ENCODE results near the gene GRM4.

DNA sequence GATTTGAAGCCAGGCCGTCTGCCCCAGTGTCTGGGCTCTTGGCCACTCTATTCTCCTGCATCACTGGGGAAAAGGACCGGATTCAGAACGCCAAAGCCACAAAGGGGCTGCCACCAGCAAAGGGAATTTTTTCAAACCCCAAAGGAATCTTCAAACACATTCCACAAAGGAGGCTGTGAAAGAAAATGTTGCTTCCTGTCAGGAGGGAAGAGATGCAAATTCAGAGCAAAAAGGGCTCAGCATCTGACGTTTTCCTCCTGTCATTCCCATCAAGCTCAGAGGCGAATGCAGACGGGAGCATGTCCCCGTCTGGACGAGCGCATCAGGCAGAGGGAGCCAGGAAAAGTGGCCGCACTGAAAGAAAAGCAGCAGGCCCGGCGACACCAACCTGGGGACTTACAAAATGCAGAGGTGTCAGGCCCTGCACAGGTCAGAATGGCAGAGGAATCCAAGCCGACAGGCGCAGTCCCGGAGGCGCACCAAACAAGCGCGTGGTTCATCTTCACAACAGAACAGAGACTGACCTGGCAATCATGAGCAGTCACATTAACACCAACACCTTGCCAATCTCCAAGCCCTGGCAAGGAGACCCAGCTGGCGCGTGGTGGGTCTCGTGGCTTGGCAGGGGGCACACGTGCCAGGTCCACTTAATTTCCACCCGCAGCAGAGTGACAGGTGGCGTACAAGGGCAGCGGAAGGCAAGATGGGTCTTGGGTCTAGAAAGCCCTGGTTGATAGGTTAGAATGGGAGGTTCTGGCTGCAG, 62.8 kb downstream of the GRM4 start:
- TF ChIP-seq EZH2 (optimal IDR thresholded peaks at IDR 0.05; ENCODE audit: low read depth, low read length) (no peak), EZH2phosphoT487 (IDR thresholded peaks at IDR 0.05; ENCODE audit: low read length) (no peak)
- TF ChIP-seq, protein P1, sequence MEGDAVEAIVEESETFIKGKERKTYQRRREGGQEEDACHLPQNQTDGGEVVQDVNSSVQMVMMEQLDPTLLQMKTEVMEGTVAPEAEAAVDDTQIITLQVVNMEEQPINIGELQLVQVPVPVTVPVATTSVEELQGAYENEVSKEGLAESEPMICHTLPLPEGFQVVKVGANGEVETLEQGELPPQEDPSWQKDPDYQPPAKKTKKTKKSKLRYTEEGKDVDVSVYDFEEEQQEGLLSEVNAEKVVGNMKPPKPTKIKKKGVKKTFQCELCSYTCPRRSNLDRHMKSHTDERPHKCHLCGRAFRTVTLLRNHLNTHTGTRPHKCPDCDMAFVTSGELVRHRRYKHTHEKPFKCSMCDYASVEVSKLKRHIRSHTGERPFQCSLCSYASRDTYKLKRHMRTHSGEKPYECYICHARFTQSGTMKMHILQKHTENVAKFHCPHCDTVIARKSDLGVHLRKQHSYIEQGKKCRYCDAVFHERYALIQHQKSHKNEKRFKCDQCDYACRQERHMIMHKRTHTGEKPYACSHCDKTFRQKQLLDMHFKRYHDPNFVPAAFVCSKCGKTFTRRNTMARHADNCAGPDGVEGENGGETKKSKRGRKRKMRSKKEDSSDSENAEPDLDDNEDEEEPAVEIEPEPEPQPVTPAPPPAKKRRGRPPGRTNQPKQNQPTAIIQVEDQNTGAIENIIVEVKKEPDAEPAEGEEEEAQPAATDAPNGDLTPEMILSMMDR (IDR thresholded peaks at IDR 0.05; ENCODE audit: low read length), result no peak
